ENCODE measurements around the gene PFKFB1. TPM values are rescaled to one million over a fixed set of nuclear protein-coding genes. Genes with fewer than 3 reads are reported as not detected.

Gene PFKFB1
- polyA plus RNA-seq, 1 donor (not counting 4 experiments of a cell fraction or from before 2014, with no cell fraction given) = 0.33 TPM

DNA sequence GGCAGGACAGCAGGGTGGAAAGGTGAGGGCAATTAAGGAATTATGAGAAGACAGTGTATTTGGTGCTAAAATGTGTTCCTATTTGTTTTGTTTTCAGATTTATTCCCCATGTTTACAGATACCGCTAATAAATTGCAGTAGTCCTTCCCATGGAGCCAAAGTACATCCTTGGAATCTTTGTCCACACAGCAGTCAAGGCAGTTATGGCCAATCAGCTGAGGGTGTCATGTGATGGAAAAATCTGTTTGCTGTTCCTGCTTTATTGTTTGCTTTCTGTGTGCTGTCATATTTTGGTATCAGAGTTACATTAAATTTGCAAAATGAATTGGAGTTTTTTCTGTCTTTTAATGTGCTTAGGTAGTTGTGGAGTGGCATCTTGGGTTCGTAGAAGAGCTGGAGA, 62.9 kb downstream of the PFKFB1 start:
- H3K4me3 ChIP-seq (ENCODE audit: control insufficient read depth in 2 of 3, extremely low read depth in 1 of 3, insufficient read depth in 2 of 3, low read depth in 1 of 3, low read length in 3 of 3) = no peak overlapping the region

DNA sequence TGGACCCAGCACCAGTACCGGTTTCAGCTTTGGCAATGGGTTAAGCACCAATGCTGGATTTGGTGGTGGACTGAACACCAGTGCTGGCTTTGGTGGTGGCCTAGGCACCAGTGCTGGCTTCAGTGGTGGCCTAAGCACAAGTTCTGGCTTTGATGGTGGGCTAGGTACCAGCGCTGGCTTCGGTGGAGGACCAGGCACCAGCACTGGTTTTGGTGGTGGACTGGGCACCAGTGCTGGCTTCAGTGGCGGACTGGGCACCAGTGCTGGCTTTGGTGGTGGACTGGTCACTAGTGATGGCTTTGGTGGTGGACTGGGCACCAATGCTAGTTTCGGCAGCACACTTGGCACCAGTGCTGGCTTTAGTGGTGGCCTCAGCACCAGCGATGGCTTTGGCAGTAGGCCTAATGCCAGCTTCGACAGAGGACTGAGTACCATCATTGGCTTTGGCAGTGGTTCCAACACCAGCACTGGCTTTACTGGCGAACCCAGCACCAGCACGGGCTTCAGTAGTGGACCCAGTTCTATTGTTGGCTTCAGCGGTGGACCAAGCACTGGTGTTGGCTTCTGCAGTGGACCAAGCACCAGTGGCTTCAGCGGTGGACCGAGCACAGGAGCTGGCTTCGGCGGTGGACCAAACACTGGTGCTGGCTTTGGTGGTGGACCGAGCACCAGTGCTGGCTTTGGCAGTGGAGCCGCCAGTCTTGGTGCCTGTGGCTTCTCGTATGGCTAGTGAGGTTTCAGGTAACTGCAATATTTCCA, 63.5 kb downstream of the PFKFB1 start:
- H3K9me1 ChIP-seq (ENCODE audit: control insufficient read depth, extremely low read depth, insufficient read depth, low read length) = no peaks in the 10 kb centered on the region
- dilution Hi-C loops (cut with MboI; ENCODE audit: extremely low pct_ligation_motif_present, low sequenced_read_pairs) = no loop called here
- H3K27ac ChIP-seq (ENCODE audit: control insufficient read depth, insufficient read depth, low read length) = no peak overlapping the region
- no peaks in the 10 kb centered on the region for H3K27me3 ChIP-seq (ENCODE audit: control insufficient read depth, extremely low read depth, insufficient read depth, low read length)
- H3K9ac ChIP-seq (ENCODE audit: control insufficient read depth, extremely low read depth, insufficient read depth, low read length) = no peak overlapping the region
- TF ChIP-seq, protein P1, sequence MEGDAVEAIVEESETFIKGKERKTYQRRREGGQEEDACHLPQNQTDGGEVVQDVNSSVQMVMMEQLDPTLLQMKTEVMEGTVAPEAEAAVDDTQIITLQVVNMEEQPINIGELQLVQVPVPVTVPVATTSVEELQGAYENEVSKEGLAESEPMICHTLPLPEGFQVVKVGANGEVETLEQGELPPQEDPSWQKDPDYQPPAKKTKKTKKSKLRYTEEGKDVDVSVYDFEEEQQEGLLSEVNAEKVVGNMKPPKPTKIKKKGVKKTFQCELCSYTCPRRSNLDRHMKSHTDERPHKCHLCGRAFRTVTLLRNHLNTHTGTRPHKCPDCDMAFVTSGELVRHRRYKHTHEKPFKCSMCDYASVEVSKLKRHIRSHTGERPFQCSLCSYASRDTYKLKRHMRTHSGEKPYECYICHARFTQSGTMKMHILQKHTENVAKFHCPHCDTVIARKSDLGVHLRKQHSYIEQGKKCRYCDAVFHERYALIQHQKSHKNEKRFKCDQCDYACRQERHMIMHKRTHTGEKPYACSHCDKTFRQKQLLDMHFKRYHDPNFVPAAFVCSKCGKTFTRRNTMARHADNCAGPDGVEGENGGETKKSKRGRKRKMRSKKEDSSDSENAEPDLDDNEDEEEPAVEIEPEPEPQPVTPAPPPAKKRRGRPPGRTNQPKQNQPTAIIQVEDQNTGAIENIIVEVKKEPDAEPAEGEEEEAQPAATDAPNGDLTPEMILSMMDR (optimal IDR thresholded peaks at IDR 0.05 in 1 of 3, IDR thresholded peaks at IDR 0.05 in 1 of 3, conservative IDR thresholded peaks at IDR 0.05 in 1 of 3; ENCODE audit: extremely low read depth in 1 of 3, insufficient read depth in 2 of 3, low read length in 3 of 3) = no peak
- TF ChIP-seq EZH2 (IDR thresholded peaks at IDR 0.05; ENCODE audit: low read length) = no peak
- no peaks in the 10 kb centered on the region for H3K79me2 ChIP-seq (ENCODE audit: control insufficient read depth, insufficient read depth, low read length)
- no peaks in the 10 kb centered on the region for H4K20me1 ChIP-seq (ENCODE audit: control insufficient read depth, extremely low read depth, insufficient read depth, low read length)
- DNase-seq (ENCODE audit: low read depth, low spot score) (no peak), FAIRE-seq (no peak)
- no peaks in the 10 kb centered on the region for H3K4me1 ChIP-seq (ENCODE audit: control insufficient read depth, extremely low read depth, insufficient read depth, low read length)
- H3K9me3 ChIP-seq (ENCODE audit: control insufficient read depth, low read depth, low read length) = peaks cover 3% of the 10 kb centered on the region
- no peak overlapping the region for H3K4me2 ChIP-seq (ENCODE audit: control insufficient read depth, extremely low read depth, insufficient read depth, low read depth, low read length)
- no peak overlapping the region for H3K4me3 ChIP-seq (ENCODE audit: control insufficient read depth in 2 of 3, extremely low read depth in 1 of 3, insufficient read depth in 2 of 3, low read depth in 1 of 3, low read length in 3 of 3)
- H3K36me3 ChIP-seq (ENCODE audit: control insufficient read depth in 2 of 2, extremely low read depth in 1 of 2, insufficient read depth in 2 of 2, low read length in 2 of 2) = no peaks in the 10 kb centered on the region
- no peak overlapping the region for H2AFZ ChIP-seq (ENCODE audit: control insufficient read depth, low read length)

More for the DNA sequence above, 62.9 kb downstream of the PFKFB1 start:
- dilution Hi-C loops (cut with MboI; ENCODE audit: extremely low pct_ligation_motif_present, low sequenced_read_pairs) = no loop called here
- H3K9me3 ChIP-seq (ENCODE audit: control insufficient read depth, low read depth, low read length) = peaks cover 3% of the 10 kb centered on the region
- no peak overlapping the region for H3K4me2 ChIP-seq (ENCODE audit: control insufficient read depth, extremely low read depth, insufficient read depth, low read depth, low read length)
- FAIRE-seq (no peak), DNase-seq (ENCODE audit: low read depth, low spot score) (no peak)
- no peaks in the 10 kb centered on the region for H3K4me1 ChIP-seq (ENCODE audit: control insufficient read depth, extremely low read depth, insufficient read depth, low read length)
- TF ChIP-seq, protein P1 (optimal IDR thresholded peaks at IDR 0.05 in 1 of 3, IDR thresholded peaks at IDR 0.05 in 1 of 3, conservative IDR thresholded peaks at IDR 0.05 in 1 of 3; ENCODE audit: extremely low read depth in 1 of 3, insufficient read depth in 2 of 3, low read length in 3 of 3) = no peak
- TF ChIP-seq EZH2 (IDR thresholded peaks at IDR 0.05; ENCODE audit: low read length) = no peak
- H3K9ac ChIP-seq (ENCODE audit: control insufficient read depth, extremely low read depth, insufficient read depth, low read length) = no peak overlapping the region
- no peak overlapping the region for H2AFZ ChIP-seq (ENCODE audit: control insufficient read depth, low read length)
- H4K20me1 ChIP-seq (ENCODE audit: control insufficient read depth, extremely low read depth, insufficient read depth, low read length) = no peaks in the 10 kb centered on the region
- no peak overlapping the region for H3K27ac ChIP-seq (ENCODE audit: control insufficient read depth, insufficient read depth, low read length)
- H3K79me2 ChIP-seq (ENCODE audit: control insufficient read depth, insufficient read depth, low read length) = no peaks in the 10 kb centered on the region
- H3K27me3 ChIP-seq (ENCODE audit: control insufficient read depth, extremely low read depth, insufficient read depth, low read length) = no peaks in the 10 kb centered on the region
- no peaks in the 10 kb centered on the region for H3K36me3 ChIP-seq (ENCODE audit: control insufficient read depth in 2 of 2, extremely low read depth in 1 of 2, insufficient read depth in 2 of 2, low read length in 2 of 2)
- H3K9me1 ChIP-seq (ENCODE audit: control insufficient read depth, extremely low read depth, insufficient read depth, low read length) = no peaks in the 10 kb centered on the region
